NK-92 (cell line): Measurements from ENCODE around the gene NR2F2.

Experiments used
- DNase-seq: peaks from one replicate; lab custom pipeline; 2025; ENCODE audit not compliant: unreplicated experiment; lab: John Stamatoyannopoulos, UW

Gene NR2F2

GRCh38 chr15:96331144-96331944 is 844 bp downstream of the NR2F2 start:
- DNase-seq = no peak

GRCh38 chr15:96331945-96332636 is 1.6 kb downstream of the NR2F2 start:
- DNase-seq = no peak

- no peak for DNase-seq
These were observed 2.2 kb downstream of the NR2F2 start for GRCh38 chr15:96332637-96333121.

GRCh38 chr15:96333131-96334016 is 2.9 kb downstream of the NR2F2 start:
- DNase-seq = no peak

- no peak for DNase-seq
These were observed 3.7 kb downstream of the NR2F2 start for GRCh38 chr15:96334017-96334704.

- no peak for DNase-seq
These were observed 4.4 kb downstream of the NR2F2 start for GRCh38 chr15:96334705-96335410.

- DNase-seq = no peak
These were observed 5.0 kb downstream of the NR2F2 start for GRCh38 chr15:96335411-96336024.

- no peak for DNase-seq
These were observed 5.7 kb downstream of the NR2F2 start for GRCh38 chr15:96336108-96336595.

GRCh38 chr15:96336596-96337364 is 6.3 kb downstream of the NR2F2 start:
- no peak for DNase-seq

- no peak for DNase-seq
These were observed 7.0 kb downstream of the NR2F2 start for GRCh38 chr15:96337365-96338023.

- no peak for DNase-seq
These were observed 7.7 kb downstream of the NR2F2 start for GRCh38 chr15:96338074-96338765.

- DNase-seq = no peak
These were observed 8.5 kb downstream of the NR2F2 start for GRCh38 chr15:96338766-96339618.

GRCh38 chr15:96339619-96340347 is 9.3 kb downstream of the NR2F2 start:
- no peak for DNase-seq

GRCh38 chr15:96340348-96340597 is 9.8 kb downstream of the NR2F2 start:
- DNase-seq = no peak

GRCh38 chr15:96340598-96341512 is 10.4 kb downstream of the NR2F2 start:
- no peak for DNase-seq
